ENCODE measurements around the gene CHRM3. TPM values are rescaled to one million over a fixed set of nuclear protein-coding genes. Genes with fewer than 3 reads are reported as not detected.
A peak's percentile ranks its signal among the peaks of the same experiment; 100 is the strongest.

The CHRM3 gene
- total RNA-seq, 1 experiment from 2014 or later: 2.3 TPM

- H3K27me3 Mint-ChIP-seq (ENCODE audit: unreplicated experiment): no peaks in the 10 kb centered on the region
- CTCF ChIA-PET: no interaction called here
- intact Hi-C loops (cut with micrococcal nuclease; ENCODE audit: unreplicated experiment): no loop called here
- no peak overlapping the region for H3K4me3 Mint-ChIP-seq (ENCODE audit: low read depth, unreplicated experiment)
- H3K9me3 Mint-ChIP-seq (ENCODE audit: low read depth, unreplicated experiment): no peaks in the 10 kb centered on the region
- TF ChIP-seq CTCF (IDR thresholded peaks at IDR 0.05; ENCODE audit: unreplicated experiment): no peak
- DNase-seq: no peak
- BruUV-seq (replicated peaks): no TSS peak
- H3K27ac Mint-ChIP-seq (ENCODE audit: unreplicated experiment): no peak overlapping the region
- peaks cover 17% of the 10 kb centered on the region for H3K4me1 Mint-ChIP-seq (ENCODE audit: low read depth, unreplicated experiment)
- no peaks in the 10 kb centered on the region for H3K36me3 Mint-ChIP-seq (ENCODE audit: insufficient read depth, unreplicated experiment)
These were observed 36.7 kb upstream of the CHRM3 start for GRCh38 chr1:239349699-239350098.

- peak; percentile 46 for DNase-seq
- Mint-ChIP-seq H3K36me3 (ENCODE audit: insufficient read depth, unreplicated experiment) (no peaks in the 10 kb centered on the region), H3K9me3 (ENCODE audit: low read depth, unreplicated experiment) (peaks cover 2% of the 10 kb centered on the region), H3K27ac (ENCODE audit: unreplicated experiment) (peak overlapping the region; percentile 17), H3K4me1 (ENCODE audit: low read depth, unreplicated experiment) (peaks cover 17% of the 10 kb centered on the region), H3K27me3 (ENCODE audit: unreplicated experiment) (no peaks in the 10 kb centered on the region), H3K4me3 (ENCODE audit: low read depth, unreplicated experiment) (no peak overlapping the region)
- BruUV-seq (replicated peaks): no TSS peak
- CTCF ChIA-PET: interaction anchor here (0.6 to 1.6 kb wide), 3 partner anchors 11 to 44 kb away, joined by 3 to 7 read pairs (median 3); no protein-coding TSS in a partner anchor
- intact Hi-C loops (cut with micrococcal nuclease; ENCODE audit: unreplicated experiment): no loop called here
- TF ChIP-seq CTCF (IDR thresholded peaks at IDR 0.05; ENCODE audit: unreplicated experiment): no peak
These were observed 32.8 kb upstream of the CHRM3 start for GRCh38 chr1:239353536-239353935.

GRCh38 chr1:239354231-239354630 lies 32.1 kb upstream of the CHRM3 start:
- H3K4me1 Mint-ChIP-seq (ENCODE audit: low read depth, unreplicated experiment): peaks cover 17% of the 10 kb centered on the region
- BruUV-seq (replicated peaks): no TSS peak

GRCh38 chr1:239357867-239358266 lies 28.5 kb upstream of the CHRM3 start:
- intact Hi-C loops (cut with micrococcal nuclease; ENCODE audit: unreplicated experiment): no loop called here
- Mint-ChIP-seq H3K4me1 (ENCODE audit: low read depth, unreplicated experiment) (peaks cover 25% of the 10 kb centered on the region), H3K4me3 (ENCODE audit: low read depth, unreplicated experiment) (no peak overlapping the region), H3K27me3 (ENCODE audit: unreplicated experiment) (no peaks in the 10 kb centered on the region), H3K9me3 (ENCODE audit: low read depth, unreplicated experiment) (peaks cover 2% of the 10 kb centered on the region), H3K27ac (ENCODE audit: unreplicated experiment) (no peak overlapping the region), H3K36me3 (ENCODE audit: insufficient read depth, unreplicated experiment) (no peaks in the 10 kb centered on the region)
- CTCF ChIA-PET: interaction anchor here (1.0 kb wide), 1 partner anchor 18 kb away, joined by 3 read pairs; no protein-coding TSS in a partner anchor
- DNase-seq: no peak
- no TSS peak for BruUV-seq (replicated peaks)
- no peak for TF ChIP-seq CTCF (IDR thresholded peaks at IDR 0.05; ENCODE audit: unreplicated experiment)

More at GRCh38 chr1:239354231-239354630, 32.1 kb upstream of the CHRM3 start:
- intact Hi-C loops (cut with micrococcal nuclease; ENCODE audit: unreplicated experiment): no loop called here
- CTCF ChIA-PET: interaction anchor here (1.6 kb wide), 1 partner anchor 38 kb away, joined by 7 read pairs; no protein-coding TSS in a partner anchor
- DNase-seq: no peak
- TF ChIP-seq CTCF (IDR thresholded peaks at IDR 0.05; ENCODE audit: unreplicated experiment): no peak
- Mint-ChIP-seq H3K4me3 (ENCODE audit: low read depth, unreplicated experiment) (no peak overlapping the region), H3K36me3 (ENCODE audit: insufficient read depth, unreplicated experiment) (no peaks in the 10 kb centered on the region), H3K27me3 (ENCODE audit: unreplicated experiment) (no peaks in the 10 kb centered on the region), H3K9me3 (ENCODE audit: low read depth, unreplicated experiment) (peaks cover 2% of the 10 kb centered on the region), H3K27ac (ENCODE audit: unreplicated experiment) (no peak overlapping the region)
